K562 (cell line): ENCODE data around the gene OVOL1. TPM values are rescaled to one million over a fixed set of nuclear protein-coding genes. Genes with fewer than 3 reads are reported as not detected.

Experiments
- E2F8 ChIP-seq: fragments of 450-650 bp; IDR thresholded peaks from 2 replicates; pipeline ENCODE4 v1.7.1; 2018; ENCODE audit warnings: mild to moderate bottlenecking, low read depth; ENCODE audit not compliant: partially characterized antibody
- ESRRB ChIP-seq: fragments of 250-450 bp; sonication (Bioruptor Pico); IDR thresholded peaks from 2 replicates; pipeline ENCODE4 v1.5.0; 2020; ENCODE audit warnings: mild to moderate bottlenecking, moderate library complexity, borderline replicate concordance
- ETV1 ChIP-seq: fragments of 450-650 bp; conservative IDR thresholded peaks from 2 replicates; pipeline ENCODE4 v1.6.1; 2016; ENCODE audit warnings: missing genetic modification characterization, control low read depth, low read depth, missing compliant biosample characterization
- HBP1 ChIP-seq: fragments of 450-650 bp; formaldehyde crosslinking; IDR thresholded peaks from 2 replicates; pipeline ENCODE4 v1.4.0; 2022; ENCODE audit warnings: missing genetic modification characterization
- IRF9 ChIP-seq: fragments of 450-650 bp; IDR thresholded peaks from 2 replicates; pipeline ENCODE4 v1.6.1; 2016; ENCODE audit warnings: missing biosample characterization, missing genetic modification characterization
- LEF1 ChIP-seq: fragments of 450-650 bp; IDR thresholded peaks from 2 replicates; pipeline ENCODE4 v1.6.1; 2016; ENCODE audit warnings: mild to moderate bottlenecking
- NR2C1 ChIP-seq, 2 experiments: fragments of 450-650 bp; IDR thresholded peaks; 2 replicates each; pipeline ENCODE4 v1.6.1; 2017; ENCODE audit warnings: mild to moderate bottlenecking in 2 of 2, antibody characterized with exemption in 1 of 2, inconsistent platforms in 1 of 2, missing compliant biosample characterization in 1 of 2, missing genetic modification characterization in 1 of 2
- PYGO2 ChIP-seq: fragments of 450-650 bp; IDR thresholded peaks from 2 replicates; pipeline ENCODE4 v1.6.1; 2016; ENCODE audit warnings: mild to moderate bottlenecking, missing genetic modification characterization, moderate library complexity, missing compliant biosample characterization
- STAG1 ChIP-seq: sonication (generic); formaldehyde crosslinking; IDR thresholded peaks from 2 replicates; pipeline ENCODE4 v1.5.0; 2020; ENCODE audit warnings: missing genetic modification reagents, borderline replicate concordance
- STAT5B ChIP-seq: fragments of 250-450 bp; sonication (Bioruptor Pico); IDR thresholded peaks from 2 replicates; pipeline ENCODE4 v1.8.0; 2021; ENCODE audit warnings: mild to moderate bottlenecking, inconsistent platforms
- TEAD2 ChIP-seq: fragments of 450-650 bp; IDR thresholded peaks from 2 replicates; pipeline ENCODE4 v1.6.1; 2016; ENCODE audit warnings: missing genetic modification characterization, control low read depth, missing compliant biosample characterization
- ZFP1 ChIP-seq: fragments of 450-650 bp; formaldehyde crosslinking; IDR thresholded peaks from 2 replicates; pipeline ENCODE4 v1.4.0; 2020; ENCODE audit warnings: mild to moderate bottlenecking, mixed read lengths
- polyA plus RNA-seq, 8 experiments: library from polyadenylated mRNA; depleted of rRNA in 4 of 8; stranded (reverse) in 5 of 8; unstranded in 3 of 8; fragments of >200 nt; fragmentation: Nextera tagmentation in 2 of 8; fragmentation: Illumina TruSeq in 1 of 8; extraction: Ambion mirVana in 2 of 8; extraction: Trizol in 1 of 8; gene quantifications; 2 replicates each; pipeline versions ENCODE4 v1.2.1 to v1.2.3, GENCODE V29; 2011 to 2014; ENCODE audit warnings: inconsistent platforms in 1 of 8, missing spikeins in 1 of 8
- total RNA-seq, 7 experiments: library from RNA; depleted of rRNA in 6 of 7; stranded (reverse); fragments of >200 nt in 6 of 7; fragmentation: Illumina TruSeq in 2 of 7; extraction: Trizol in 2 of 7; gene quantifications; 2 replicates each; pipeline versions ENCODE4 v1.2.1 to v1.2.3, GENCODE V29; 2011 to 2021; ENCODE audit warnings: low replicate concordance in 1 of 7
- TF ChIP-seq, protein P1 (sequence below), 2 experiments: fragments of 450-650 bp in 1 of 2; IDR thresholded peaks; 2 replicates each; pipeline ENCODE4 v1.6.1; 2011 to 2017; ENCODE audit warnings: low read depth in 2 of 2, antibody characterized with exemption in 1 of 2, borderline replicate concordance in 1 of 2, low read length in 1 of 2, mild to moderate bottlenecking in 1 of 2, mixed read lengths in 1 of 2; ENCODE audit not compliant: control insufficient read depth in 1 of 2

OVOL1 gene
- total and polyA plus RNA-seq, 9 of the 15 experiments (the other 6 are each of a cell fraction or from before 2014, with no cell fraction given) = 0.09 TPM; not detected in 8

DNA sequence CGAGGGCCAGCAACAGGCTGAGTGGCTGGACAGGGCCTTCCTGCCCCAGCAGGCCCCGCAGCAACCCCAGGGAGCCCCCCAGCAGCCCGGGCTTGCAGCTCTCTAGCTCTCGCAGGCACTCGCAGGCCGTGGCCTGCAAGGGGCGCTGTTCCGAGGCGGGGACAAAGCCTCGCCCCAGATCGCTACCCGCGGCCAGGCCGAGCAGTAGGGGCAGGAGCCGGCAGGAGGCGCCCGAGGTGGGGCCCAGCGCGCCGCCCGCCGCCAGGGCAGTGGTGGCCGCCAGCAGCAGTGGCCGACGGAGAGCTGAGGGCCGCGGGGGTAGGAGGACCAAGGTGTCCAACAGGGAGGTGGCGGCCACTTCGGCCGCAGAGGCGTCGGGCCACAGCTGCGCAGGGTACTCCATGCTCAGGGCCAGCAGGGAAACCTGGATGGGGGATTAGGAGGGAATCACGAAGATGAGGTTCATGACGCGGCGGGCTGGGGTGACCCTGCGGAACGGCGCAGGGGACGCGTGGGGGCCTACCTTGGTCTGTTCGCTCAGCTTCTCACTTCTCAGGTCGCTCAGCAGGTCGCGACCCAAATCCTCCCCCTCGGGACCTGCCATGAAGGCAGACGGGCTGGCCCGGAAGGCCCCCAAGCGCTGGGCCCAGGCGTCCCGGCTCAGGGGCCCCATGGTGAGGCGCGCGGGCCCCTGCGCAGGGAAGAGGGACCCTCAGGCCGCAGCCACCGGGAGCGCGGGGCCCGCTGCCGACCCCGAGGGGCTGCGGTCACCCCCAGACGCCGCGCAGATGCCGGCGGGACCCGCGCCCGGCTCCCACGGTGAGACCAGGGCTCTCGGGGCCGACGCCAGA, 6.7 kb upstream of the OVOL1 start (continued):
- TF ChIP-seq STAG1 (no peak), STAT5B (CRISPR knock-in tag) (no peak), PYGO2 (tag) (no peak), ESRRB (CRISPR knock-in tag) (no peak), E2F8 (peak; percentile 36), LEF1 (no peak), ETV1 (tag) (no peak), NR2C1 (IDR thresholded peaks at IDR 0.05) (no peak), NR2C1 (tag; IDR thresholded peaks at IDR 0.05) (no peak), HBP1 (CRISPR knock-in tag) (no peak), IRF9 (tag) (no peak), ZFP1 (CRISPR knock-in tag) (no peak), TEAD2 (tag) (no peak)
- TF ChIP-seq, protein P1, sequence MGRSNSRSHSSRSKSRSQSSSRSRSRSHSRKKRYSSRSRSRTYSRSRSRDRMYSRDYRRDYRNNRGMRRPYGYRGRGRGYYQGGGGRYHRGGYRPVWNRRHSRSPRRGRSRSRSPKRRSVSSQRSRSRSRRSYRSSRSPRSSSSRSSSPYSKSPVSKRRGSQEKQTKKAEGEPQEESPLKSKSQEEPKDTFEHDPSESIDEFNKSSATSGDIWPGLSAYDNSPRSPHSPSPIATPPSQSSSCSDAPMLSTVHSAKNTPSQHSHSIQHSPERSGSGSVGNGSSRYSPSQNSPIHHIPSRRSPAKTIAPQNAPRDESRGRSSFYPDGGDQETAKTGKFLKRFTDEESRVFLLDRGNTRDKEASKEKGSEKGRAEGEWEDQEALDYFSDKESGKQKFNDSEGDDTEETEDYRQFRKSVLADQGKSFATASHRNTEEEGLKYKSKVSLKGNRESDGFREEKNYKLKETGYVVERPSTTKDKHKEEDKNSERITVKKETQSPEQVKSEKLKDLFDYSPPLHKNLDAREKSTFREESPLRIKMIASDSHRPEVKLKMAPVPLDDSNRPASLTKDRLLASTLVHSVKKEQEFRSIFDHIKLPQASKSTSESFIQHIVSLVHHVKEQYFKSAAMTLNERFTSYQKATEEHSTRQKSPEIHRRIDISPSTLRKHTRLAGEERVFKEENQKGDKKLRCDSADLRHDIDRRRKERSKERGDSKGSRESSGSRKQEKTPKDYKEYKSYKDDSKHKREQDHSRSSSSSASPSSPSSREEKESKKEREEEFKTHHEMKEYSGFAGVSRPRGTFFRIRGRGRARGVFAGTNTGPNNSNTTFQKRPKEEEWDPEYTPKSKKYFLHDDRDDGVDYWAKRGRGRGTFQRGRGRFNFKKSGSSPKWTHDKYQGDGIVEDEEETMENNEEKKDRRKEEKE (IDR thresholded peaks at IDR 0.05; ENCODE audit: borderline replicate concordance in 1 of 2, control insufficient read depth in 1 of 2, low read depth in 2 of 2, low read length in 1 of 2) = 0 out of 4 replicates have a peak, but pooled peaks of 1 of the 2 experiments have one; percentile 45
